SJSA1 (cell line): ENCODE results near the gene CHFR. TPM values are rescaled to one million over a fixed set of nuclear protein-coding genes. Genes with fewer than 3 reads are reported as not detected.
A peak's percentile ranks its signal among the peaks of the same experiment; 100 is the strongest.
"Not testable (repeated sequence)": the region's sequence is repeated elsewhere in the genome, so short reads cannot be mapped to it uniquely, and the experiment has no call there.

Experiments used
- DNase-seq, 2 experiments: peaks; one replicate each; pipeline ENCODE4 v3.0.0-alpha.2; 2015 to 2020; ENCODE audit warnings: low spot score in 2 of 2, low read depth in 1 of 2
- H3K27ac ChIP-seq: fragments of 250-450 bp; sonication (Bioruptor Pico); 2 replicates; pipeline ENCODE4 v1.5.1; 2020; ENCODE audit warnings: mild to moderate bottlenecking, moderate library complexity
- H3K27me3 ChIP-seq: fragments of 250-450 bp; sonication (Bioruptor Pico); replicated peaks from 2 replicates; pipeline ENCODE4 v1.5.1; 2020; ENCODE audit warnings: mild to moderate bottlenecking, moderate library complexity
- H3K36me3 ChIP-seq: fragments of 250-450 bp; sonication (Bioruptor Pico); 2 replicates; pipeline ENCODE4 v1.5.1; 2020; ENCODE audit warnings: mild to moderate bottlenecking
- H3K4me1 ChIP-seq: fragments of 250-450 bp; sonication (Bioruptor Pico); replicated peaks from 2 replicates; pipeline ENCODE4 v1.6.1; 2021; ENCODE audit warnings: mild to moderate bottlenecking
- H3K4me3 ChIP-seq: fragments of 250-450 bp; sonication (Bioruptor Pico); 2 replicates; pipeline ENCODE4 v1.5.1; 2020; ENCODE audit warnings: mild to moderate bottlenecking
- H3K9me3 ChIP-seq: fragments of 250-450 bp; sonication (Bioruptor Pico); replicated peaks from 2 replicates; pipeline ENCODE4 v1.5.1; 2020; ENCODE audit warnings: mild to moderate bottlenecking
- total RNA-seq: library from RNA; depleted of rRNA; stranded (reverse); fragments of >200 nt; shearing (Covaris generic); gene quantifications from 2 replicates; pipeline ENCODE4 v1.2.3, GENCODE V29; 2014

CHFR gene
- total RNA-seq, 1 experiment from 2014 or later = 7.1 TPM

- Histone ChIP-seq H3K4me1 (no peaks in the 10 kb centered on the region), H3K4me3 (no peak overlapping the region), H3K27ac (no peak overlapping the region), H3K27me3 (no peaks in the 10 kb centered on the region), H3K9me3 (peaks cover 9% of the 10 kb centered on the region), H3K36me3 (no peaks in the 10 kb centered on the region)
- no peak for DNase-seq
These were observed 19.8 kb upstream of the CHFR start for GRCh38 chr12:132907216-132907615.

DNA sequence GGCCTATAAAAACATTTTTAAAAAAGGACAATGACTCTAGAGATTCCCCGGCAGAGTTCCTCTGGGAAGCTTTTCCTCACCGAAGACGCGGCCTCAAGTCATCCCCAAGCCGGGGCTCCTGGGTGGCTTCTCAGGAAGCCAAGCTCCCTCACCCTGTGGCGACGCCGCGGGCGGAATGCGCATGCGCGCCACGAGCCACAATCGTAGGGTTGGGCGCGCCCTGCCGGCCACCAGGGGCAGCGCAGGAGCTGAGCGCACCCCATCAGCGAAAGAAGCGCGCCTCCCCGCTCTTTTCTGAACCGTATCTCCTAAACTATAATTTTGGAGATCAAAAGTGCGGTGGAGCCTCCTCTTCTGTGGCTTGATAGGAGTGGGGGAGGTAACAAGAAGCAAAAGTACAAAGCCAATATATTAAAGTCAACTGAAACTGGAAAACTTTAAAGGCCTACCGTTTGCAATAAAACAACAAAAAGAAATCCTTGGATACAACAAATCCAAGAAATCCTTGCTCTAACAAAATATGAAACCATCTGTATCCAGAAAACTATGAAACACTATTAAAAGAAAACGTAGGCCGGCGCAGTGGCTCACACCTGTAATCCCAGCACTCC is 17.4 kb upstream of the CHFR start:
- DNase-seq = no peak
- Histone ChIP-seq H3K4me3 (no peak overlapping the region), H3K36me3 (no peaks in the 10 kb centered on the region), H3K9me3 (peaks cover 9% of the 10 kb centered on the region), H3K27me3 (no peaks in the 10 kb centered on the region), H3K27ac (no peak overlapping the region), H3K4me1 (no peaks in the 10 kb centered on the region)

DNA sequence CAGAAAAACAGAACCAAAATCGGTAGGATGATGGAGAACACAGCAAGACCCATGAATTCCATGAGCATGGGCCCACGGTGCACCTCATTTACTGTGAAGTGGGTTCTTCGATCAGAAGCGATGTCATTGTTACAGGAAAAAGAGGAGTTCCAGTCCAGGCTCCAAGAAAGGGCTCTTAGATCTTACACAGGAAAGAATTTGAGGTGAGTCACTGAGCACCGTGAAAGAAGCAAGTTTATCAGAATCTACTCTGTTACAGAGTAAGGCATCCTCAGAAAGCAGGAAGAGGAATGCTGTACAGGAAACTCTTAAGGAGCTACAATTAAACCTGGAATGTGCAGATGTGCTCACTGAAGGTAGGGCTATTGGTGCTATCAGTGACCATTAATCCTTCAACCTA is 11.6 kb upstream of the CHFR start:
- no peaks in the 10 kb centered on the region for H3K27me3 ChIP-seq
- DNase-seq = no peak
- no peak overlapping the region for H3K27ac ChIP-seq
- H3K4me3 ChIP-seq = no peak overlapping the region
- no peaks in the 10 kb centered on the region; the same call in 1 of the 2 replicates for H3K9me3 ChIP-seq
- no peaks in the 10 kb centered on the region for H3K36me3 ChIP-seq
- H3K4me1 ChIP-seq = no peaks in the 10 kb centered on the region

GRCh38 chr12:132888852-132889251 is 1.4 kb upstream of the CHFR start:
- H3K4me1 ChIP-seq = no peaks in the 10 kb centered on the region
- no peak overlapping the region for H3K4me3 ChIP-seq
- no peak overlapping the region for H3K27ac ChIP-seq
- peaks cover 17% of the 10 kb centered on the region for H3K9me3 ChIP-seq
- no peak for DNase-seq
- no peaks in the 10 kb centered on the region for H3K27me3 ChIP-seq
- H3K36me3 ChIP-seq = 0 out of 2 replicates have a peak, but pooled peaks cover 9% of the 10 kb centered on the region

- peaks cover 17% of the 10 kb centered on the region for H3K9me3 ChIP-seq
- H3K4me1 ChIP-seq = no peaks in the 10 kb centered on the region
- DNase-seq = peak in 1 of 2 experiments; percentile 11
- H3K36me3 ChIP-seq = 0 out of 2 replicates have a peak, but pooled peaks cover 9% of the 10 kb centered on the region
- peak overlapping the region; percentile 48 for H3K4me3 ChIP-seq
- H3K27ac ChIP-seq = no peak overlapping the region
- no peaks in the 10 kb centered on the region for H3K27me3 ChIP-seq
These were observed 602 bp downstream of the CHFR start for GRCh38 chr12:132886529-132887477.

GRCh38 chr12:132881818-132882217 is 5.6 kb downstream of the CHFR start:
- peak in 1 of 2 experiments; percentile 45 for DNase-seq
- H3K9me3 ChIP-seq = peaks cover 17% of the 10 kb centered on the region
- no peaks in the 10 kb centered on the region for H3K27me3 ChIP-seq
- no peak overlapping the region for H3K27ac ChIP-seq
- no peak overlapping the region for H3K4me3 ChIP-seq
- peaks cover 10% of the 10 kb centered on the region for H3K36me3 ChIP-seq
- no peaks in the 10 kb centered on the region for H3K4me1 ChIP-seq

DNA sequence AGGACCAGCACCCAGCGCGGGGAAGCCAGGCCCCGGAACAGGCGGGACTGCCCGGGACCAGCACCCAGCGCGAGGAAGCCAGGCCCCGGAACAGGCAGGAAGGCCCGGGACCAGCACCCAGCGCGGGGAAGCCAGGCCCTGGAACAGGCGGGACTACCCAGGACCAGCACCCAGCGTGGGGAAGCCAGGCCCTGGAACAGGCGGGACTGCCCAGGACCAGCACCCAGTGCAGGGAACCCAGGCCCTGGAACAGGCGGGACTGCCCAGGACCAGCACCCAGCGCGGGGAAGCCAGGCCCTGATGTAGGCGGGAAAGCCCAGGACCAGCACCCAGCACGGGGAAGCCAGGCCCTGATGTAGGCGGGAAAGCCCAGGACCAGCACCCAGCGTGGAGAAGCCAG is 12.8 kb downstream of the CHFR start:
- H3K36me3 ChIP-seq, H3K9me3 ChIP-seq, H3K4me1 ChIP-seq: not testable (repeated sequence)

GRCh38 chr12:132874175-132874574 is 13.2 kb downstream of the CHFR start:
- peaks cover 10% of the 10 kb centered on the region for H3K36me3 ChIP-seq
- H3K4me3 ChIP-seq = no peak overlapping the region
- H3K9me3 ChIP-seq = peaks cover 4% of the 10 kb centered on the region; the same call in 1 of the 2 replicates
- H3K27me3 ChIP-seq = no peaks in the 10 kb centered on the region
- H3K27ac ChIP-seq = no peak overlapping the region
- H3K4me1 ChIP-seq = no peaks in the 10 kb centered on the region
- DNase-seq = no peak

More for the DNA sequence above, 12.8 kb downstream of the CHFR start:
- not testable (repeated sequence) for H3K4me3 ChIP-seq, DNase-seq, H3K27me3 ChIP-seq, H3K27ac ChIP-seq

GRCh38 chr12:132873724-132874123 is 13.7 kb downstream of the CHFR start:
- Histone ChIP-seq H3K36me3 (peaks cover 10% of the 10 kb centered on the region), H3K4me3 (no peak overlapping the region)

GRCh38 chr12:132872975-132873421 is 14.4 kb downstream of the CHFR start:
- DNase-seq = no peak
- H3K9me3 ChIP-seq = peaks cover 4% of the 10 kb centered on the region; the same call in 1 of the 2 replicates

More at GRCh38 chr12:132873724-132874123, 13.7 kb downstream of the CHFR start:
- H3K9me3 ChIP-seq = peaks cover 4% of the 10 kb centered on the region; the same call in 1 of the 2 replicates
- no peaks in the 10 kb centered on the region for H3K27me3 ChIP-seq
- no peak for DNase-seq
- no peaks in the 10 kb centered on the region for H3K4me1 ChIP-seq
- H3K27ac ChIP-seq = no peak overlapping the region

GRCh38 chr12:132872073-132872855 is 15.1 kb downstream of the CHFR start:
- peaks cover 9% of the 10 kb centered on the region for H3K36me3 ChIP-seq
- no peaks in the 10 kb centered on the region for H3K4me1 ChIP-seq
- H3K27ac ChIP-seq = no peak overlapping the region
- no peaks in the 10 kb centered on the region for H3K27me3 ChIP-seq
- H3K9me3 ChIP-seq = peaks cover 2% of the 10 kb centered on the region; the same call in 1 of the 2 replicates
- H3K4me3 ChIP-seq = no peak overlapping the region
- DNase-seq = no peak

More at GRCh38 chr12:132872975-132873421, 14.4 kb downstream of the CHFR start:
- H3K4me1 ChIP-seq = no peaks in the 10 kb centered on the region
- H3K4me3 ChIP-seq = no peak overlapping the region
- no peak overlapping the region for H3K27ac ChIP-seq
- peaks cover 10% of the 10 kb centered on the region for H3K36me3 ChIP-seq
- H3K27me3 ChIP-seq = no peaks in the 10 kb centered on the region

DNA sequence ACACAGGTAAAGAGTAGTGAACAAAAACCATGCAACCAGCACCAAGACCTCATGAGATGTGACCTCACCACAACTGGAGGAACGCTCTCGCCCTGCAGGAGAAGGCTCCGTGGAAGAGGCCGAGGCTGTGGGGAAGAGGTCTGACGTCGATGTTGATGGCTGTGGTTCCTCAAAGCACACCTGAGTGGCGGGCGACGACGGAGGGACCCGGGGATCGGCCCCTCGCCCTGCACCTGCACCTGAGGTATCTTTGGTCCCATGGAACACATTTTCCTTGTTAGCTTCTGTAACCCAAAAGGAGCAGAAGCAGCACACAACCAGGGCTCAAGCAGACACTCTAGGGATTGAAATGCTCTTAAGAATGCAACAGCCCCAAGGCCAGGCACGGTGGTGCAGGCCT is 17.9 kb downstream of the CHFR start:
- Histone ChIP-seq H3K27ac (no peak overlapping the region), H3K4me3 (no peak overlapping the region), H3K27me3 (no peaks in the 10 kb centered on the region), H3K36me3 (peaks cover 12% of the 10 kb centered on the region; the same call in 1 of the 2 replicates), H3K4me1 (no peaks in the 10 kb centered on the region), H3K9me3 (no peaks in the 10 kb centered on the region)
- DNase-seq = no peak

GRCh38 chr12:132866251-132866828 is 21.1 kb downstream of the CHFR start:
- H3K9me3 ChIP-seq = no peaks in the 10 kb centered on the region
- H3K27me3 ChIP-seq = no peaks in the 10 kb centered on the region
- H3K27ac ChIP-seq = no peak overlapping the region
- DNase-seq = no peak
- no peaks in the 10 kb centered on the region for H3K4me1 ChIP-seq
- H3K4me3 ChIP-seq = no peak overlapping the region
- 0 out of 2 replicates have a peak, but pooled peaks cover 6% of the 10 kb centered on the region for H3K36me3 ChIP-seq
